ENCODE data around the gene SCGB1C1. TPM values are rescaled to one million over a fixed set of nuclear protein-coding genes. Genes with fewer than 3 reads are reported as not detected.

The SCGB1C1 gene
- total and polyA plus RNA-seq, 9 of the 15 experiments (the other 6 are each of a cell fraction or from before 2014, with no cell fraction given): not detected

- TF ChIP-seq, protein P1, sequence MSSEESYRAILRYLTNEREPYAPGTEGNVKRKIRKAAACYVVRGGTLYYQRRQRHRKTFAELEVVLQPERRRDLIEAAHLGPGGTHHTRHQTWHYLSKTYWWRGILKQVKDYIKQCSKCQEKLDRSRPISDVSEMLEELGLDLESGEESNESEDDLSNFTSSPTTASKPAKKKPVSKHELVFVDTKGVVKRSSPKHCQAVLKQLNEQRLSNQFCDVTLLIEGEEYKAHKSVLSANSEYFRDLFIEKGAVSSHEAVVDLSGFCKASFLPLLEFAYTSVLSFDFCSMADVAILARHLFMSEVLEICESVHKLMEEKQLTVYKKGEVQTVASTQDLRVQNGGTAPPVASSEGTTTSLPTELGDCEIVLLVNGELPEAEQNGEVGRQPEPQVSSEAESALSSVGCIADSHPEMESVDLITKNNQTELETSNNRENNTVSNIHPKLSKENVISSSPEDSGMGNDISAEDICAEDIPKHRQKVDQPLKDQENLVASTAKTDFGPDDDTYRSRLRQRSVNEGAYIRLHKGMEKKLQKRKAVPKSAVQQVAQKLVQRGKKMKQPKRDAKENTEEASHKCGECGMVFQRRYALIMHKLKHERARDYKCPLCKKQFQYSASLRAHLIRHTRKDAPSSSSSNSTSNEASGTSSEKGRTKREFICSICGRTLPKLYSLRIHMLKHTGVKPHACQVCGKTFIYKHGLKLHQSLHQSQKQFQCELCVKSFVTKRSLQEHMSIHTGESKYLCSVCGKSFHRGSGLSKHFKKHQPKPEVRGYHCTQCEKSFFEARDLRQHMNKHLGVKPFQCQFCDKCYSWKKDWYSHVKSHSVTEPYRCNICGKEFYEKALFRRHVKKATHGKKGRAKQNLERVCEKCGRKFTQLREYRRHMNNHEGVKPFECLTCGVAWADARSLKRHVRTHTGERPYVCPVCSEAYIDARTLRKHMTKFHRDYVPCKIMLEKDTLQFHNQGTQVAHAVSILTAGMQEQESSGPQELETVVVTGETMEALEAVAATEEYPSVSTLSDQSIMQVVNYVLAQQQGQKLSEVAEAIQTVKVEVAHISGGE (CRISPR knock-in tag; IDR thresholded peaks at IDR 0.05): no peak
- TF ChIP-seq ZNF165 (CRISPR knock-in tag; IDR thresholded peaks at IDR 0.05; ENCODE audit: borderline replicate concordance): no peak
- no peak for TF ChIP-seq SFPQ (IDR thresholded peaks at IDR 0.05; ENCODE audit: low read depth, low read length)
- TF ChIP-seq COPS2 (conservative IDR thresholded peaks at IDR 0.05): no peak
- no peak for TF ChIP-seq ZNF174 (CRISPR knock-in tag; IDR thresholded peaks at IDR 0.05)
- TF ChIP-seq SMAD4 (CRISPR knock-in tag; conservative IDR thresholded peaks at IDR 0.05): no peak
- TF ChIP-seq TAF15 (IDR thresholded peaks at IDR 0.05; ENCODE audit: low read depth, low read length): no peak
- TF ChIP-seq TCF3 (CRISPR knock-in tag; IDR thresholded peaks at IDR 0.05): no peak
- TF ChIP-seq, protein P2, sequence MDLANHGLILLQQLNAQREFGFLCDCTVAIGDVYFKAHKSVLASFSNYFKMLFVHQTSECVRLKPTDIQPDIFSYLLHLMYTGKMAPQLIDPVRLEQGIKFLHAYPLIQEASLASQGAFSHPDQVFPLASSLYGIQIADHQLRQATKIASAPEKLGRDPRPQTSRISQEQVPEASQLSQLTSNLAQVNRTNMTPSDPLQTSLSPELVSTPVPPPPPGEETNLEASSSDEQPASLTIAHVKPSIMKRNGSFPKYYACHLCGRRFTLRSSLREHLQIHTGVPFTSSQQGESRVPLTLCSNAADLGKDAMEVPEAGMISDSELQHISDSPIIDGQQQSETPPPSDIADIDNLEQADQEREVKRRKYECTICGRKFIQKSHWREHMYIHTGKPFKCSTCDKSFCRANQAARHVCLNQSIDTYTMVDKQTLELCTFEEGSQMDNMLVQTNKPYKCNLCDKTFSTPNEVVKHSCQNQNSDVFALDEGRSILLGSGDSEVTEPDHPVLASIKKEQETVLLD (IDR thresholded peaks at IDR 0.05): no peak
- TF ChIP-seq KLF1 (tag; IDR thresholded peaks at IDR 0.05): no peak
- TF ChIP-seq PPARD (CRISPR knock-in tag; IDR thresholded peaks at IDR 0.05): no peak
- TF ChIP-seq, protein P3, sequence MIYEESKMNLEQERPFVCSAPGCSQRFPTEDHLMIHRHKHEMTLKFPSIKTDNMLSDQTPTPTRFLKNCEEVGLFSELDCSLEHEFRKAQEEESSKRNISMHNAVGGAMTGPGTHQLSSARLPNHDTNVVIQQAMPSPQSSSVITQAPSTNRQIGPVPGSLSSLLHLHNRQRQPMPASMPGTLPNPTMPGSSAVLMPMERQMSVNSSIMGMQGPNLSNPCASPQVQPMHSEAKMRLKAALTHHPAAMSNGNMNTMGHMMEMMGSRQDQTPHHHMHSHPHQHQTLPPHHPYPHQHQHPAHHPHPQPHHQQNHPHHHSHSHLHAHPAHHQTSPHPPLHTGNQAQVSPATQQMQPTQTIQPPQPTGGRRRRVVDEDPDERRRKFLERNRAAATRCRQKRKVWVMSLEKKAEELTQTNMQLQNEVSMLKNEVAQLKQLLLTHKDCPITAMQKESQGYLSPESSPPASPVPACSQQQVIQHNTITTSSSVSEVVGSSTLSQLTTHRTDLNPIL (CRISPR knock-in tag; IDR thresholded peaks at IDR 0.05): no peak
- TF ChIP-seq, protein P4, sequence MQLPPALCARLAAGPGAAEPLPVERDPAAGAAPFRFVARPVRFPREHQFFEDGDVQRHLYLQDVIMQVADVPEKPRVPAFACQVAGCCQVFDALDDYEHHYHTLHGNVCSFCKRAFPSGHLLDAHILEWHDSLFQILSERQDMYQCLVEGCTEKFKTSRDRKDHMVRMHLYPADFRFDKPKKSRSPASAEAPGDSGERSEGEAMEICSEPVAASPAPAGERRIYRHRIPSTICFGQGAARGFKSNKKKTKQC (CRISPR knock-in tag; IDR thresholded peaks at IDR 0.05): no peak
- 0 out of 2 replicates have a peak, but pooled peaks have one; percentile 18 for TF ChIP-seq ZFPM2 (CRISPR knock-in tag; IDR thresholded peaks at IDR 0.05)
- TF ChIP-seq ZNF274 (IDR thresholded peaks at IDR 0.05; ENCODE audit: borderline replicate concordance, low read depth, low read length): no peak
- TF ChIP-seq, protein P5, sequence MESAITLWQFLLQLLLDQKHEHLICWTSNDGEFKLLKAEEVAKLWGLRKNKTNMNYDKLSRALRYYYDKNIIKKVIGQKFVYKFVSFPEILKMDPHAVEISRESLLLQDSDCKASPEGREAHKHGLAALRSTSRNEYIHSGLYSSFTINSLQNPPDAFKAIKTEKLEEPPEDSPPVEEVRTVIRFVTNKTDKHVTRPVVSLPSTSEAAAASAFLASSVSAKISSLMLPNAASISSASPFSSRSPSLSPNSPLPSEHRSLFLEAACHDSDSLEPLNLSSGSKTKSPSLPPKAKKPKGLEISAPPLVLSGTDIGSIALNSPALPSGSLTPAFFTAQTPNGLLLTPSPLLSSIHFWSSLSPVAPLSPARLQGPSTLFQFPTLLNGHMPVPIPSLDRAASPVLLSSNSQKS (CRISPR knock-in tag; IDR thresholded peaks at IDR 0.05): no peak
Observed at GRCh38 chr11:207863-208180, 14.9 kb downstream of the SCGB1C1 start (continued).

Measured in K562 (cell line).